Measurements from ENCODE around the gene DNM3. TPM values are rescaled to one million over a fixed set of nuclear protein-coding genes. Genes with fewer than 3 reads are reported as not detected.

The DNM3 gene
- total and polyA plus RNA-seq, 2 donors (not counting 3 experiments of a cell fraction or from before 2014, with no cell fraction given): 1.4 to 2.5 TPM

GRCh38 chr1:171965777-171966176, 124.5 kb downstream of the DNM3 start:
- no peak overlapping the region for H3K9ac ChIP-seq (replicated peaks; ENCODE audit: extremely low read depth, insufficient read depth, low read length)
- ChIA-PET CTCF (interaction anchor here (0.7 to 3.3 kb wide), 4 partner anchors 18 to 165 kb away, joined by 3 to 17 read pairs (median 4); no protein-coding TSS in a partner anchor), POLR2A (no interaction called here)
- no peaks in the 10 kb centered on the region for H3K9me3 ChIP-seq (replicated peaks; ENCODE audit: control insufficient read depth, insufficient read depth, low read length)
- BruUV-seq (replicated peaks): no TSS peak
- peaks cover 0 to 2% of the 10 kb centered on the region in 2 experiments for H3K27me3 ChIP-seq (ENCODE audit: control insufficient read depth in 2 of 2, insufficient read depth in 2 of 2, low read length in 2 of 2)
- H3K4me3 ChIP-seq (replicated peaks in 1 of 3; ENCODE audit: insufficient read depth in 1 of 3, low read depth in 1 of 3, low read length in 3 of 3): no peak overlapping the region
- no peaks in the 10 kb centered on the region for H3K36me3 ChIP-seq (ENCODE audit: control insufficient read depth in 2 of 2, extremely low read depth in 1 of 2, insufficient read depth in 2 of 2, low read length in 2 of 2)
- DNase-seq (ENCODE audit: low read depth, low spot score) (no peak), FAIRE-seq (no peak)
- H3K9me1 ChIP-seq (replicated peaks; ENCODE audit: control insufficient read depth, extremely low read depth, insufficient read depth, low read length): no peaks in the 10 kb centered on the region
- H3K4me2 ChIP-seq (ENCODE audit: insufficient read depth, low read length): no peak overlapping the region
- peaks cover 14% of the 10 kb centered on the region for H3K4me1 ChIP-seq (ENCODE audit: control insufficient read depth, extremely low read depth, insufficient read depth, low read length)
- H3K27ac ChIP-seq (ENCODE audit: insufficient read depth, low read depth, low read length): no peak overlapping the region
- no peak overlapping the region for H2AFZ ChIP-seq (ENCODE audit: low read depth, low read length)
- H3K79me2 ChIP-seq (ENCODE audit: control insufficient read depth, insufficient read depth, low read length): no peaks in the 10 kb centered on the region
- H4K20me1 ChIP-seq (replicated peaks; ENCODE audit: control insufficient read depth, extremely low read depth, insufficient read depth, low read length): no peaks in the 10 kb centered on the region
- intact Hi-C loops (cut with micrococcal nuclease) (no loop called here), dilution Hi-C loops (cut with MboI; ENCODE audit: extremely low pct_ligation_motif_present, low sequenced_read_pairs) (no loop called here)
- TF ChIP-seq POLR2AphosphoS5 (IDR thresholded peaks at IDR 0.05; ENCODE audit: insufficient read depth, low read depth, low read length) (no peak), MYC (IDR thresholded peaks at IDR 0.05; ENCODE audit: low read depth, low read length) (no peak), POLR2A (IDR thresholded peaks at IDR 0.05; ENCODE audit: low read depth, low read length) (no peak), EZH2 (IDR thresholded peaks at IDR 0.05; ENCODE audit: borderline replicate concordance, low read depth, low read length, severe bottlenecking) (no peak), FOS (IDR thresholded peaks at IDR 0.05; ENCODE audit: borderline replicate concordance, insufficient read depth, low read length) (no peak), JUN (IDR thresholded peaks at IDR 0.05; ENCODE audit: borderline replicate concordance, insufficient read depth, insufficient read length, low read depth) (no peak), CTCF (IDR thresholded peaks at IDR 0.05; ENCODE audit: extremely low read depth in 1 of 2, insufficient read depth in 1 of 2, low read depth in 1 of 2, low read length in 2 of 2) (no peak), GATA2 (IDR thresholded peaks at IDR 0.05; ENCODE audit: insufficient read depth, insufficient read length, low read depth, low read length) (no peak), MAX (IDR thresholded peaks at IDR 0.05; ENCODE audit: insufficient read depth, insufficient read length) (no peak)
